ENCODE measurements around the gene DHRS3. TPM values are rescaled to one million over a fixed set of nuclear protein-coding genes. Genes with fewer than 3 reads are reported as not detected.

The DHRS3 gene
- total and polyA plus RNA-seq, 2 donors (not counting 3 experiments of a cell fraction or from before 2014, with no cell fraction given): 54.3 to 75.2 TPM

GRCh38 chr1:12603224-12603623, 14.8 kb downstream of the DHRS3 start:
- Histone ChIP-seq H2AFZ (ENCODE audit: low read depth, low read length) (no peak overlapping the region), H3K4me2 (ENCODE audit: insufficient read depth, low read length) (no peak overlapping the region), H3K9me1 (replicated peaks; ENCODE audit: control insufficient read depth, extremely low read depth, insufficient read depth, low read length) (no peaks in the 10 kb centered on the region), H3K36me3 (ENCODE audit: control insufficient read depth in 2 of 2, extremely low read depth in 1 of 2, insufficient read depth in 2 of 2, low read length in 2 of 2) (no peaks in the 10 kb centered on the region), H4K20me1 (replicated peaks; ENCODE audit: control insufficient read depth, extremely low read depth, insufficient read depth, low read length) (no peaks in the 10 kb centered on the region), H3K79me2 (ENCODE audit: control insufficient read depth, insufficient read depth, low read length) (no peaks in the 10 kb centered on the region), H3K27me3 (ENCODE audit: control insufficient read depth in 2 of 2, insufficient read depth in 2 of 2, low read length in 2 of 2) (no peaks in the 10 kb centered on the region), H3K9me3 (replicated peaks; ENCODE audit: control insufficient read depth, insufficient read depth, low read length) (no peaks in the 10 kb centered on the region), H3K4me3 (replicated peaks in 1 of 3; ENCODE audit: insufficient read depth in 1 of 3, low read depth in 1 of 3, low read length in 3 of 3) (no peak overlapping the region), H3K27ac (ENCODE audit: insufficient read depth, low read depth, low read length) (peak overlapping the region; percentile 95), H3K9ac (replicated peaks; ENCODE audit: extremely low read depth, insufficient read depth, low read length) (peak overlapping the region; percentile 62), H3K4me1 (ENCODE audit: control insufficient read depth, extremely low read depth, insufficient read depth, low read length) (peaks cover 48% of the 10 kb centered on the region)
- no TSS peak for BruUV-seq (replicated peaks)
- TF ChIP-seq POLR2A (IDR thresholded peaks at IDR 0.05; ENCODE audit: low read depth, low read length) (no peak), JUN (IDR thresholded peaks at IDR 0.05; ENCODE audit: borderline replicate concordance, insufficient read depth, insufficient read length, low read depth) (no peak), CTCF (IDR thresholded peaks at IDR 0.05; ENCODE audit: extremely low read depth in 1 of 2, insufficient read depth in 1 of 2, low read depth in 1 of 2, low read length in 2 of 2) (no peak), POLR2AphosphoS5 (IDR thresholded peaks at IDR 0.05; ENCODE audit: insufficient read depth, low read depth, low read length) (no peak), FOS (IDR thresholded peaks at IDR 0.05; ENCODE audit: borderline replicate concordance, insufficient read depth, low read length) (peak; percentile 59), EZH2 (IDR thresholded peaks at IDR 0.05; ENCODE audit: borderline replicate concordance, low read depth, low read length, severe bottlenecking) (no peak)
- ChIA-PET CTCF (interaction anchor here (4.6 kb wide), 1 partner anchor 15 kb away, joined by 112 read pairs; the partner anchor contains the start of gene DHRS3), POLR2A (interaction anchor here (1.7 kb wide), 1 partner anchor 13 kb away, joined by 21 read pairs; no protein-coding TSS in a partner anchor)
- intact Hi-C loops (cut with micrococcal nuclease): no loop called here
- dilution Hi-C loops (cut with MboI; ENCODE audit: extremely low pct_ligation_motif_present, low sequenced_read_pairs): no loop called here
- peak; percentile 31 for DNase-seq (ENCODE audit: low read depth, low spot score)
- FAIRE-seq: peak; percentile 81

- Histone ChIP-seq H3K9me1 (replicated peaks; ENCODE audit: control insufficient read depth, extremely low read depth, insufficient read depth, low read length) (no peaks in the 10 kb centered on the region), H3K36me3 (ENCODE audit: control insufficient read depth in 2 of 2, extremely low read depth in 1 of 2, insufficient read depth in 2 of 2, low read length in 2 of 2) (no peaks in the 10 kb centered on the region), H3K4me1 (ENCODE audit: control insufficient read depth, extremely low read depth, insufficient read depth, low read length) (peaks cover 48% of the 10 kb centered on the region), H3K27me3 (ENCODE audit: control insufficient read depth in 2 of 2, insufficient read depth in 2 of 2, low read length in 2 of 2) (no peaks in the 10 kb centered on the region), H3K9ac (replicated peaks; ENCODE audit: extremely low read depth, insufficient read depth, low read length) (peak overlapping the region; percentile 62), H3K9me3 (replicated peaks; ENCODE audit: control insufficient read depth, insufficient read depth, low read length) (no peaks in the 10 kb centered on the region), H4K20me1 (replicated peaks; ENCODE audit: control insufficient read depth, extremely low read depth, insufficient read depth, low read length) (no peaks in the 10 kb centered on the region), H3K4me2 (ENCODE audit: insufficient read depth, low read length) (no peak overlapping the region), H3K4me3 (replicated peaks in 1 of 3; ENCODE audit: insufficient read depth in 1 of 3, low read depth in 1 of 3, low read length in 3 of 3) (no peak overlapping the region), H3K27ac (ENCODE audit: insufficient read depth, low read depth, low read length) (peak overlapping the region; percentile 95), H2AFZ (ENCODE audit: low read depth, low read length) (no peak overlapping the region), H3K79me2 (ENCODE audit: control insufficient read depth, insufficient read depth, low read length) (no peaks in the 10 kb centered on the region)
- CTCF ChIA-PET: interaction anchor here (4.6 kb wide), 1 partner anchor 16 kb away, joined by 112 read pairs; the partner anchor contains the start of gene DHRS3
- BruUV-seq (replicated peaks): no TSS peak
- FAIRE-seq (no peak), DNase-seq (ENCODE audit: low read depth, low spot score) (no peak)
- POLR2A ChIA-PET: no interaction called here
- TF ChIP-seq GATA2 (IDR thresholded peaks at IDR 0.05; ENCODE audit: insufficient read depth, insufficient read length, low read depth, low read length) (no peak), POLR2A (IDR thresholded peaks at IDR 0.05; ENCODE audit: low read depth, low read length) (no peak), JUN (IDR thresholded peaks at IDR 0.05; ENCODE audit: borderline replicate concordance, insufficient read depth, insufficient read length, low read depth) (no peak), POLR2AphosphoS5 (IDR thresholded peaks at IDR 0.05; ENCODE audit: insufficient read depth, low read depth, low read length) (no peak), MAX (IDR thresholded peaks at IDR 0.05; ENCODE audit: insufficient read depth, insufficient read length) (no peak), EZH2 (IDR thresholded peaks at IDR 0.05; ENCODE audit: borderline replicate concordance, low read depth, low read length, severe bottlenecking) (no peak), CTCF (IDR thresholded peaks at IDR 0.05; ENCODE audit: extremely low read depth in 1 of 2, insufficient read depth in 1 of 2, low read depth in 1 of 2, low read length in 2 of 2) (no peak), MYC (IDR thresholded peaks at IDR 0.05; ENCODE audit: low read depth, low read length) (no peak), FOS (IDR thresholded peaks at IDR 0.05; ENCODE audit: borderline replicate concordance, insufficient read depth, low read length) (no peak)
- dilution Hi-C loops (cut with MboI; ENCODE audit: extremely low pct_ligation_motif_present, low sequenced_read_pairs) (no loop called here), intact Hi-C loops (cut with micrococcal nuclease) (no loop called here)
These were observed 15.4 kb downstream of the DHRS3 start for GRCh38 chr1:12602659-12603024.
